GM23338 (cell line): ENCODE measurements around the gene THADA.

ENCODE experiments used
- CREB1 ChIP-seq: fragments of 250-450 bp; sonication (Bioruptor Pico); IDR thresholded peaks from 2 replicates; pipeline ENCODE4 v1.5.0; 2020; ENCODE audit warnings: low read depth, mild to moderate bottlenecking, moderate library complexity
- CTCF ChIP-seq, 2 experiments: fragments of 200-600 bp in 1 of 2; sonication (generic) in 1 of 2; conservative IDR thresholded peaks; 2 replicates each; pipeline versions ENCODE4 v1.5.1 to v1.6.1; 2016 to 2017; ENCODE audit warnings: antibody characterized with exemption in 2 of 2, low read depth in 2 of 2, mild to moderate bottlenecking in 2 of 2, moderate library complexity in 1 of 2
- ETS1 ChIP-seq: IDR thresholded peaks from 2 replicates; pipeline ENCODE4 v1.6.1; 2016; ENCODE audit warnings: antibody characterized with exemption
- EZH2 ChIP-seq: fragments of 200-600 bp; sonication (generic); IDR thresholded peaks from one replicate; pipeline ENCODE4 v1.8.0; 2017; ENCODE audit warnings: antibody characterized with exemption, mild to moderate bottlenecking, low read depth; ENCODE audit not compliant: unreplicated experiment
- EZH2phosphoT487 ChIP-seq: fragments of 200-600 bp; sonication (generic); IDR thresholded peaks from one replicate; pipeline ENCODE4 v1.8.1; 2018; ENCODE audit warnings: antibody characterized with exemption; ENCODE audit not compliant: unreplicated experiment
- JUNB ChIP-seq: IDR thresholded peaks from one replicate; pipeline ENCODE4 v1.6.1; 2016; ENCODE audit warnings: antibody characterized with exemption; ENCODE audit not compliant: unreplicated experiment
- NANOG ChIP-seq: IDR thresholded peaks from 2 replicates; pipeline ENCODE4 v1.6.1; 2016; ENCODE audit warnings: antibody characterized with exemption, borderline replicate concordance
- POLR2AphosphoS5 ChIP-seq: IDR thresholded peaks from 2 replicates; pipeline ENCODE4 v1.6.1; 2016; ENCODE audit warnings: antibody characterized with exemption, low read depth
- REST ChIP-seq: IDR thresholded peaks from one replicate; pipeline ENCODE4 v1.6.1; 2018; ENCODE audit warnings: antibody characterized with exemption; ENCODE audit not compliant: unreplicated experiment

- no peak for TF ChIP-seq REST
- TF ChIP-seq CTCF (conservative IDR thresholded peaks at IDR 0.05; ENCODE audit: low read depth in 2 of 2), result no peak
- TF ChIP-seq NANOG, result no peak
- no peak for TF ChIP-seq JUNB
- TF ChIP-seq POLR2AphosphoS5, result no peak
- no peak for TF ChIP-seq EZH2
- no peak for TF ChIP-seq ETS1
- TF ChIP-seq CREB1, result no peak
- TF ChIP-seq EZH2phosphoT487, result no peak
Measured at GRCh38 chr2:43276266-43276941, 319.4 kb downstream of the THADA start.
